Common myeloid progenitor, CD34-positive (primary cell): ENCODE data around the gene SCARB1.
A peak's percentile ranks its signal among the peaks of the same experiment; 100 is the strongest.

Experiments
- CTCF ChIA-PET: fragments of 350-600 bp; sonication (Branson Sonifier 250); formaldehyde crosslinking; loops from one replicate; lab custom pipeline; 2021; ENCODE audit warnings: antibody characterized with exemption; lab: Charles Lee
- POLR2A ChIA-PET: fragments of 350-600 bp; sonication (Branson Sonifier 250); formaldehyde crosslinking; loops from one replicate; lab custom pipeline; 2021; ENCODE audit warnings: antibody characterized with exemption; lab: Charles Lee
- DNase-seq, 3 donors: peaks; one replicate each; pipeline versions ENCODE4 v3.0.0 to v3.0.0-alpha.2; 2013
- H3K27ac ChIP-seq, 2 experiments: 1 replicate in 1 of 2; 2 replicates in 1 of 2; pipeline ENCODE4 v1.7.0; 2013; ENCODE audit warnings: inconsistent platforms in 2 of 2, low read length in 2 of 2, mild to moderate bottlenecking in 2 of 2, low read depth in 1 of 2, moderate library complexity in 1 of 2; ENCODE audit not compliant: severe bottlenecking in 2 of 2, insufficient read depth in 1 of 2, poor library complexity in 1 of 2
- H3K27me3 ChIP-seq, 5 experiments: replicated peaks in 2 of 5; 1 replicate in 3 of 5; 2 replicates in 2 of 5; pipeline versions ENCODE4 v1.6.1 to v1.7.0; 2013; ENCODE audit warnings: low read length in 4 of 5, mild to moderate bottlenecking in 2 of 5, moderate library complexity in 2 of 5, inconsistent platforms in 1 of 5; ENCODE audit not compliant: insufficient read depth in 5 of 5, control insufficient read depth in 4 of 5
- H3K36me3 ChIP-seq, 4 experiments: 1 replicate in 2 of 4; 2 replicates in 2 of 4; pipeline versions ENCODE4 v1.6.1 to v1.7.0; 2013; ENCODE audit warnings: low read length in 3 of 4, control low read depth in 1 of 4, mild to moderate bottlenecking in 1 of 4; ENCODE audit not compliant: control insufficient read depth in 4 of 4, insufficient read depth in 4 of 4
- H3K4me1 ChIP-seq, 4 experiments: 1 replicate in 3 of 4; 2 replicates in 1 of 4; pipeline versions ENCODE4 v1.6.1 to v1.7.1; 2013; ENCODE audit warnings: low read length in 3 of 4, mild to moderate bottlenecking in 3 of 4, control low read depth in 1 of 4, inconsistent platforms in 1 of 4, moderate library complexity in 1 of 4; ENCODE audit not compliant: control insufficient read depth in 4 of 4, insufficient read depth in 4 of 4; ENCODE audit errors: control extremely low read depth in 1 of 4
- H3K4me3 ChIP-seq, 7 experiments: 1 replicate in 4 of 7; 2 replicates in 3 of 7; pipeline versions ENCODE4 v1.5.1 to v1.7.0; 2013; ENCODE audit warnings: mild to moderate bottlenecking in 7 of 7, low read length in 6 of 7, moderate library complexity in 6 of 7, inconsistent platforms in 2 of 7, low read depth in 2 of 7, control low read depth in 1 of 7; ENCODE audit not compliant: insufficient read depth in 4 of 7, control insufficient read depth in 1 of 7; ENCODE audit errors: extremely low read depth in 1 of 7
- H3K9me3 ChIP-seq, 5 experiments: 1 replicate in 4 of 5; 2 replicates in 1 of 5; pipeline versions ENCODE4 v1.6.1 to v1.7.1; 2013; ENCODE audit warnings: low read length in 4 of 5, mild to moderate bottlenecking in 2 of 5, inconsistent platforms in 1 of 5, low read depth in 1 of 5, moderate library complexity in 1 of 5; ENCODE audit not compliant: control insufficient read depth in 4 of 5, insufficient read depth in 2 of 5; ENCODE audit errors: control extremely low read depth in 1 of 5
- WGBS: methylation state at CpG from one replicate; pipeline ENCODE4 v1.1.5; 2013; ENCODE audit not compliant: insufficient coverage; 5-methylcytosine and 5-hydroxymethylcytosine counted together

The SCARB1 gene

GRCh38 chr12:124750149-124750656 is 113.5 kb downstream of the SCARB1 start:
- ChIA-PET CTCF (interaction anchor here (0.7 to 4.6 kb wide), 5 partner anchors 12 to 397 kb away, joined by 3 to 37 read pairs (median 5); no protein-coding TSS in a partner anchor), POLR2A (no interaction called here)
- no peak overlapping the region for H3K27ac ChIP-seq
- H3K4me3 ChIP-seq = no peak overlapping the region
- no peaks in the 10 kb centered on the region for H3K9me3 ChIP-seq
- H3K36me3 ChIP-seq = no peaks in the 10 kb centered on the region
- whole genome bisulfite sequencing = 73% methylated on average over 9 of the region's 10 CpGs
- peaks cover 0 to 51% (median 44%) of the 10 kb centered on the region in 4 experiments for H3K4me1 ChIP-seq
- peak in 2 of 3 donors; percentile 70 to 74 for DNase-seq
- no peaks in the 10 kb centered on the region for H3K27me3 ChIP-seq

GRCh38 chr12:124749725-124750124 is 113.9 kb downstream of the SCARB1 start:
- CTCF ChIA-PET = interaction anchor here (0.7 to 4.6 kb wide), 5 partner anchors 9 to 236 kb away, joined by 3 to 37 read pairs (median 7); no protein-coding TSS in a partner anchor
- POLR2A ChIA-PET = interaction anchor here (0.6 kb wide), 1 partner anchor 389 kb away, joined by 3 read pairs; no protein-coding TSS in a partner anchor
- H3K9me3 ChIP-seq = no peaks in the 10 kb centered on the region
- DNase-seq = no peak
- no peak overlapping the region for H3K4me3 ChIP-seq
- no peaks in the 10 kb centered on the region for H3K36me3 ChIP-seq
- 90% methylated on average over 9 of the region's 9 CpGs for WGBS
- H3K4me1 ChIP-seq = peaks cover 0 to 47% (median 39%) of the 10 kb centered on the region in 4 experiments
- H3K27me3 ChIP-seq = no peaks in the 10 kb centered on the region
- no peak overlapping the region for H3K27ac ChIP-seq

- POLR2A ChIA-PET = interaction anchor here (0.7 kb wide), 1 partner anchor 13 kb away, joined by 3 read pairs; no protein-coding TSS in a partner anchor
- Histone ChIP-seq H3K27me3 (no peaks in the 10 kb centered on the region), H3K36me3 (no peaks in the 10 kb centered on the region), H3K4me1 (peaks cover 0 to 37% (median 29%) of the 10 kb centered on the region in 4 experiments), H3K9me3 (no peaks in the 10 kb centered on the region), H3K27ac (no peak overlapping the region), H3K4me3 (no peak overlapping the region)
- WGBS = 93% methylated on average over 14 of the region's 15 CpGs
- peak in 2 of 3 donors; percentile 67 to 76 for DNase-seq
- CTCF ChIA-PET = interaction anchor here (0.9 to 3.6 kb wide), 5 partner anchors 12 to 384 kb away, joined by 3 to 17 read pairs (median 3); no protein-coding TSS in a partner anchor
Measured at GRCh38 chr12:124747426-124748161, 116.1 kb downstream of the SCARB1 start.

GRCh38 chr12:124746649-124747425 is 116.8 kb downstream of the SCARB1 start:
- H3K4me1 ChIP-seq = peaks cover 0 to 39% (median 27%) of the 10 kb centered on the region in 4 experiments
- no peak overlapping the region for H3K27ac ChIP-seq
- H3K4me3 ChIP-seq = peak overlapping the region in 1 of 7 experiments; percentile 65
- DNase-seq = no peak
- H3K27me3 ChIP-seq = no peaks in the 10 kb centered on the region
- WGBS = 98% methylated on average over 10 of the region's 10 CpGs
- H3K9me3 ChIP-seq = no peaks in the 10 kb centered on the region
- ChIA-PET CTCF (interaction anchor here (0.6 to 3.6 kb wide), 6 partner anchors 9 to 1222 kb away, joined by 3 to 17 read pairs (median 3); no protein-coding TSS in a partner anchor), POLR2A (no interaction called here)
- H3K36me3 ChIP-seq = no peaks in the 10 kb centered on the region

GRCh38 chr12:124745891-124746570 is 117.6 kb downstream of the SCARB1 start:
- ChIA-PET POLR2A (interaction anchor here (0.8 kb wide), 1 partner anchor 10 kb away, joined by 3 read pairs; no protein-coding TSS in a partner anchor), CTCF (interaction anchor here (0.6 to 3.6 kb wide), 5 partner anchors 10 to 1221 kb away, joined by 3 to 17 read pairs (median 3); no protein-coding TSS in a partner anchor)
- DNase-seq = peak; percentile 63 to 87 (median 81)
- no peaks in the 10 kb centered on the region for H3K36me3 ChIP-seq
- H3K9me3 ChIP-seq = no peaks in the 10 kb centered on the region
- H3K27me3 ChIP-seq = no peaks in the 10 kb centered on the region
- peaks cover 0 to 43% (median 29%) of the 10 kb centered on the region in 4 experiments for H3K4me1 ChIP-seq
- H3K4me3 ChIP-seq = peak overlapping the region in 4 of 7 experiments; percentile 11 to 65 (median 38)
- 5% methylated on average over 20 of the region's 25 CpGs for WGBS
- H3K27ac ChIP-seq = no peak overlapping the region

- no peaks in the 10 kb centered on the region for H3K36me3 ChIP-seq
- H3K4me1 ChIP-seq = peaks cover 0 to 47% (median 32%) of the 10 kb centered on the region in 4 experiments
- no peaks in the 10 kb centered on the region for H3K9me3 ChIP-seq
- ChIA-PET POLR2A (interaction anchor here (0.8 kb wide), 1 partner anchor 10 kb away, joined by 3 read pairs; no protein-coding TSS in a partner anchor), CTCF (interaction anchor here (0.8 to 3.6 kb wide), 4 partner anchors 10 to 48 kb away, joined by 3 to 17 read pairs (median 6); no protein-coding TSS in a partner anchor)
- H3K27ac ChIP-seq = no peak overlapping the region
- DNase-seq = no peak
- peak overlapping the region in 2 of 7 experiments; percentile 50 to 65 for H3K4me3 ChIP-seq
- no peaks in the 10 kb centered on the region for H3K27me3 ChIP-seq
- WGBS = 32% methylated on average over 4 of the region's 5 CpGs
Measured at GRCh38 chr12:124745465-124745890, 118.2 kb downstream of the SCARB1 start.
